Measurements from ENCODE around the gene TAOK3.

DNA sequence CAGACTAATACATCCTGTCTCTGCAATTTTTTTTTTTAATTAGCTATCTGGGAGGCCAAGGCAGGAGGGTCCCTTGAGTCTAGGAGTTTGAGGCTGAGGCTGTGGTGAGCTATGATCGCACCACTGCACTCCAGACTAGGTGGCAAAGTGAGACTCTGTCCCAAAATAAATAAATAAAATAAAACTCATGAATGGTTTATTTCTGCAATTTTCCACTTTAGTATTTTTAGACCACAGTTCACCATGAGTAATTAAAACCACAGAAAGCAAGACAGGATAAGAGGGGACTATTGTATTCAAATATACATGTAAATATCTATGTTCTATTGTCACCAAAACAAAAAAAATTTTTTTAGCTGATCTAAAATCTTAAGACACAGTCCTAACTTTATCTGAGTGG lies 17.8 kb downstream of the TAOK3 start:
- TF ChIP-seq, protein P1, sequence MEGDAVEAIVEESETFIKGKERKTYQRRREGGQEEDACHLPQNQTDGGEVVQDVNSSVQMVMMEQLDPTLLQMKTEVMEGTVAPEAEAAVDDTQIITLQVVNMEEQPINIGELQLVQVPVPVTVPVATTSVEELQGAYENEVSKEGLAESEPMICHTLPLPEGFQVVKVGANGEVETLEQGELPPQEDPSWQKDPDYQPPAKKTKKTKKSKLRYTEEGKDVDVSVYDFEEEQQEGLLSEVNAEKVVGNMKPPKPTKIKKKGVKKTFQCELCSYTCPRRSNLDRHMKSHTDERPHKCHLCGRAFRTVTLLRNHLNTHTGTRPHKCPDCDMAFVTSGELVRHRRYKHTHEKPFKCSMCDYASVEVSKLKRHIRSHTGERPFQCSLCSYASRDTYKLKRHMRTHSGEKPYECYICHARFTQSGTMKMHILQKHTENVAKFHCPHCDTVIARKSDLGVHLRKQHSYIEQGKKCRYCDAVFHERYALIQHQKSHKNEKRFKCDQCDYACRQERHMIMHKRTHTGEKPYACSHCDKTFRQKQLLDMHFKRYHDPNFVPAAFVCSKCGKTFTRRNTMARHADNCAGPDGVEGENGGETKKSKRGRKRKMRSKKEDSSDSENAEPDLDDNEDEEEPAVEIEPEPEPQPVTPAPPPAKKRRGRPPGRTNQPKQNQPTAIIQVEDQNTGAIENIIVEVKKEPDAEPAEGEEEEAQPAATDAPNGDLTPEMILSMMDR (IDR thresholded peaks at IDR 0.05), result no peak
- TF ChIP-seq POLR2A (IDR thresholded peaks at IDR 0.05), result no peak

All from Peyer's patch (tissue), 4 donors.